OCI-LY1 (cell line): ENCODE data around the gene TBP.

Source experiments
- H2AFZ ChIP-seq: fragments of 200-600 bp; sonication (generic), shearing (Covaris generic); 2 replicates; pipeline ENCODE4 v1.6.0; 2014; ENCODE audit warnings: antibody characterized with exemption, mild to moderate bottlenecking, low read length
- H3F3A ChIP-seq: fragments of 200-600 bp; sonication (generic), shearing (Covaris generic); 2 replicates; pipeline ENCODE4 v1.6.0; 2014; ENCODE audit warnings: mild to moderate bottlenecking, antibody characterized with exemption, low read length, moderate library complexity; ENCODE audit not compliant: insufficient read depth
- H3K27ac ChIP-seq: fragments of 200-600 bp; sonication (generic); 2 replicates; pipeline ENCODE4 v1.5.1; 2014; ENCODE audit warnings: low read length, mixed run types, mild to moderate bottlenecking, low read depth; ENCODE audit not compliant: poor library complexity, severe bottlenecking
- H3K27me3 ChIP-seq: fragments of 200-600 bp; sonication (generic); 2 replicates; pipeline ENCODE4 v1.6.0; 2014; ENCODE audit warnings: antibody characterized with exemption, mild to moderate bottlenecking, low read length, moderate library complexity; ENCODE audit not compliant: insufficient read depth
- H3K36me3 ChIP-seq: fragments of 200-600 bp; sonication (generic); 2 replicates; pipeline ENCODE4 v1.6.1; 2014; ENCODE audit warnings: mild to moderate bottlenecking, antibody characterized with exemption, low read length, moderate library complexity, mixed read lengths; ENCODE audit not compliant: insufficient read depth
- H3K4me1 ChIP-seq: fragments of 200-600 bp; sonication (generic); 2 replicates; pipeline ENCODE4 v1.5.1; 2014; ENCODE audit warnings: mild to moderate bottlenecking, low read length, moderate library complexity; ENCODE audit not compliant: insufficient read depth, severe bottlenecking
- H3K4me2 ChIP-seq: fragments of 200-600 bp; sonication (generic), shearing (Covaris generic); 2 replicates; pipeline ENCODE4 v1.6.1; 2014; ENCODE audit warnings: low read length
- H3K4me3 ChIP-seq: fragments of 200-600 bp; sonication (generic); 2 replicates; pipeline ENCODE4 v1.5.1; 2014; ENCODE audit warnings: low read length, low read depth, mild to moderate bottlenecking, mixed read lengths; ENCODE audit not compliant: poor library complexity, severe bottlenecking
- H3K79me2 ChIP-seq: fragments of 200-600 bp; shearing (Covaris generic); 2 replicates; pipeline ENCODE4 v1.6.1; 2016; ENCODE audit warnings: mixed run types, low read length, mixed read lengths; ENCODE audit not compliant: insufficient read depth
- H3K9ac ChIP-seq: fragments of 200-600 bp; sonication (generic), shearing (Covaris generic); 2 replicates; pipeline ENCODE4 v1.6.1; 2014; ENCODE audit warnings: mild to moderate bottlenecking, low read length, mixed read lengths
- H3K9me2 ChIP-seq: fragments of 200-600 bp; sonication (generic), shearing (Covaris generic); 2 replicates; pipeline ENCODE4 v1.6.1; 2014; ENCODE audit warnings: low read depth, mild to moderate bottlenecking, low read length, mixed read lengths
- H3K9me3 ChIP-seq: fragments of 200-600 bp; shearing (Covaris generic); 2 replicates; pipeline ENCODE4 v1.6.1; 2014; ENCODE audit warnings: low read length, mixed read lengths
- H4K20me1 ChIP-seq: fragments of 200-600 bp; sonication (generic), shearing (Covaris generic); 2 replicates; pipeline ENCODE4 v1.6.0; 2016; ENCODE audit warnings: mild to moderate bottlenecking, low read length; ENCODE audit not compliant: insufficient read depth
- CTCF ChIP-seq: fragments of 200-600 bp; sonication (generic), shearing (Covaris generic); IDR thresholded peaks from 2 replicates; pipeline ENCODE4 v1.5.1; 2017; ENCODE audit warnings: mild to moderate bottlenecking, antibody characterized with exemption, low read length, moderate library complexity, mixed read lengths
- EZH2 ChIP-seq: fragments of 200-600 bp; sonication (generic), shearing (Covaris generic); IDR thresholded peaks from 2 replicates; pipeline ENCODE4 v1.8.0; 2017; ENCODE audit warnings: borderline replicate concordance, mixed run types, mild to moderate bottlenecking, antibody characterized with exemption, low read length, moderate library complexity, mixed read lengths

Gene TBP

DNA sequence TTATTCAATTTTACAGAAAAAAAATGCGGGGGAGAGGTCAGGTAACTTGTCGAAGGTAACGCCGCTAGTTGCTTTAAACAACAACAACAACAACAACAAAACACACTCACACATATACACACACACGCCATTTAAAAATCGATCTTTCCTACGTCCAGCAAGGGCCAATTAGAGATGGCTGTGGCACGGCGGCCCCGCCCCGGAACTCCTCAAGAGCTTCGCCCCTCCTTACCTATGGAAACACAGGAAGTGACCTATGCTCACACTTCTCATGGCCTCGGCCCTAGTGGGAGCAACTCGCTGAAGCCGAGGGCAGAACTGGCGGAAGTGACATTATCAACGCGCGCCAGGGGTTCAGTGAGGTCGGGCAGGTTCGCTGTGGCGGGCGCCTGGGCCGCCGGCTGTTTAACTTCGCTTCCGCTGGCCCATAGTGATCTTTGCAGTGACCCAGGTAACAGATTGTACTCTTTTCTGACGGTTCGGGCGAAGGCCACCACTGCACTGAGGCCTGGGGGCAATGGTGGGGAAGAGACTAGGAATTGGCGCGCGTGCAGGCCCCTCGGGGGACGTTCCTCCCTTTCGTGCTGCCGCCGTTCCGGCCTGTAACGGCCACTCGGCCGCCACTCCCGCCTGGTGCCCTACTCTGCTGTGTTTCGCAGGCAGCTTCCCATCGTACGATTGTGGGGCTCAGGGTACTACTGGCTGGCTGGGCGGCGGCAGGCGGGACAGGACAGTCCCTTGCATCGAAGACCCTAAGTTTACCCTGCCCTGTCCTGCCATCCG lies at the start of gene TBP:
TSS of gene TBP (plus strand) at position 357 of the 783 bp plus-strand sequence. CDS start 2,661 bp downstream, outside the sequence.
- H3K27ac ChIP-seq = peak within 1 kb of the TSS; percentile 90
- H3K9ac ChIP-seq = peak within 1 kb of the TSS; percentile 88
- peak within 1 kb of the TSS; percentile 98 for H2AFZ ChIP-seq
- peak within 1 kb of the TSS; percentile 95 for H3K4me2 ChIP-seq
- 0 out of 2 replicates have a peak, but pooled peaks cover 2% of the 10 kb centered on the region for H4K20me1 ChIP-seq
- H3K79me2 ChIP-seq = peaks cover 65% of the 10 kb centered on the region
- H3K4me1 ChIP-seq = peaks cover 46% of the 10 kb centered on the region
- peaks cover 44% of the 10 kb centered on the region for H3K36me3 ChIP-seq
- H3K4me3 ChIP-seq = peak within 1 kb of the TSS; percentile 83
- no peaks in the 10 kb centered on the region for H3K9me2 ChIP-seq
- H3K9me3 ChIP-seq = no peaks in the 10 kb centered on the region
- no peaks in the 10 kb centered on the region for H3K27me3 ChIP-seq
- no peaks in the 10 kb centered on the region for H3F3A ChIP-seq
- TF ChIP-seq CTCF (no peak), EZH2 (no peak)

- Histone ChIP-seq H2AFZ (no peak overlapping the region), H3K27me3 (no peaks in the 10 kb centered on the region), H3K36me3 (no peaks in the 10 kb centered on the region), H3K4me2 (no peak overlapping the region), H3K27ac (no peak overlapping the region), H3K9ac (no peak overlapping the region), H3K4me3 (no peak overlapping the region), H3F3A (no peaks in the 10 kb centered on the region), H3K9me3 (no peaks in the 10 kb centered on the region), H4K20me1 (no peaks in the 10 kb centered on the region), H3K79me2 (no peaks in the 10 kb centered on the region), H3K4me1 (no peaks in the 10 kb centered on the region), H3K9me2 (no peaks in the 10 kb centered on the region)
- TF ChIP-seq CTCF (no peak), EZH2 (no peak)
Measured at GRCh38 chr6:170504479-170504878, 49.7 kb upstream of the TBP start.

- Histone ChIP-seq H3K9me2 (no peaks in the 10 kb centered on the region), H3K9me3 (no peaks in the 10 kb centered on the region), H3K4me1 (no peaks in the 10 kb centered on the region), H3K9ac (no peak overlapping the region), H4K20me1 (no peaks in the 10 kb centered on the region), H3K27me3 (no peaks in the 10 kb centered on the region), H3K36me3 (no peaks in the 10 kb centered on the region), H3K4me2 (no peak overlapping the region), H3F3A (no peaks in the 10 kb centered on the region), H2AFZ (no peak overlapping the region), H3K79me2 (no peaks in the 10 kb centered on the region), H3K4me3 (no peak overlapping the region), H3K27ac (no peak overlapping the region)
- TF ChIP-seq CTCF = no peak
- TF ChIP-seq EZH2 = no peak
Measured at GRCh38 chr6:170505306-170505705, 48.9 kb upstream of the TBP start.
